OCI-LY3 (cell line): ENCODE measurements around the gene ROBO2.

Experiments used
- H2AFZ ChIP-seq: fragments of 200-600, 300-600 bp; shearing (Covaris generic); 2 replicates; pipeline ENCODE4 v1.6.0; 2014; ENCODE audit warnings: antibody characterized with exemption, low read depth, low read length
- H3K27ac ChIP-seq: fragments of 200-600, 300-600 bp; sonication (generic); 2 replicates; pipeline ENCODE4 v1.5.1; 2014; ENCODE audit warnings: mild to moderate bottlenecking, low read length, moderate library complexity, mixed read lengths
- H3K27me3 ChIP-seq: fragments of 200-600, 300-600 bp; sonication (generic); 2 replicates; pipeline ENCODE4 v1.6.1; 2014; ENCODE audit warnings: low read depth, low read length, mixed read lengths
- H3K36me3 ChIP-seq: fragments of 200-600, 300-600 bp; sonication (generic); replicated peaks from 2 replicates; pipeline ENCODE3; 2014; ENCODE audit warnings: low read depth, low read length, mixed read lengths
- H3K4me1 ChIP-seq: fragments of 300-600, 200-600 bp; sonication (generic); 2 replicates; pipeline ENCODE4 v1.6.1; 2014; ENCODE audit warnings: low read length, mixed read lengths
- H3K4me2 ChIP-seq: fragments of 200-600, 300-600 bp; sonication (generic); 2 replicates; pipeline ENCODE4 v1.6.1; 2014; ENCODE audit warnings: low read length, mixed read lengths
- H3K4me3 ChIP-seq: fragments of 300-600, 200-600 bp; sonication (generic); 2 replicates; pipeline ENCODE4 v1.5.1; 2014; ENCODE audit warnings: antibody characterized with exemption, mild to moderate bottlenecking, low read length, moderate library complexity
- H3K79me2 ChIP-seq: fragments of 300-600, 200-600 bp; shearing (Covaris generic); 2 replicates; pipeline ENCODE4 v1.6.1; 2014; ENCODE audit warnings: mild to moderate bottlenecking, low read length, mixed read lengths
- H3K9ac ChIP-seq: fragments of 300-600, 200-600 bp; shearing (Covaris generic); 2 replicates; pipeline ENCODE4 v1.6.0; 2014; ENCODE audit warnings: mild to moderate bottlenecking, low read length, moderate library complexity
- H3K9me3 ChIP-seq: fragments of 200-600, 300-600 bp; shearing (Covaris generic); 2 replicates; pipeline ENCODE4 v1.6.1; 2014; ENCODE audit warnings: low read length, mixed read lengths; ENCODE audit not compliant: insufficient read depth
- H4K20me1 ChIP-seq: fragments of 200-600, 300-600 bp; sonication (generic); 2 replicates; pipeline ENCODE4 v1.6.1; 2016; ENCODE audit warnings: low read length, mixed read lengths; ENCODE audit not compliant: insufficient read depth
- CTCF ChIP-seq: fragments of 200-600, 300-600 bp; sonication (generic); IDR thresholded peaks from 2 replicates; pipeline ENCODE4 v1.5.1; 2014; ENCODE audit warnings: antibody characterized with exemption, low read length, low read depth
- EZH2phosphoT487 ChIP-seq: fragments of 200-600 bp; shearing (Covaris generic); IDR thresholded peaks from 2 replicates; pipeline ENCODE4 v1.6.1; 2018; ENCODE audit warnings: antibody characterized with exemption, mixed run types, low read depth

Gene ROBO2

GRCh38 chr3:77251136-77251535 is 211.2 kb downstream of the ROBO2 start:
- Histone ChIP-seq H2AFZ (no peak overlapping the region), H3K9me3 (no peaks in the 10 kb centered on the region), H4K20me1 (no peaks in the 10 kb centered on the region), H3K27me3 (no peaks in the 10 kb centered on the region), H3K4me1 (peaks cover 7% of the 10 kb centered on the region), H3K79me2 (no peaks in the 10 kb centered on the region), H3K27ac (no peak overlapping the region), H3K9ac (no peak overlapping the region), H3K4me3 (no peak overlapping the region), H3K36me3 (no peaks in the 10 kb centered on the region), H3K4me2 (no peak overlapping the region)
- TF ChIP-seq CTCF (no peak), EZH2phosphoT487 (no peak)

- Histone ChIP-seq H3K4me3 (no peak overlapping the region), H3K4me1 (peaks cover 7% of the 10 kb centered on the region), H3K36me3 (no peaks in the 10 kb centered on the region), H3K79me2 (no peaks in the 10 kb centered on the region), H3K9me3 (no peaks in the 10 kb centered on the region), H4K20me1 (no peaks in the 10 kb centered on the region), H3K4me2 (peak overlapping the region; percentile 35), H3K27ac (no peak overlapping the region), H2AFZ (peak overlapping the region; percentile 39), H3K27me3 (no peaks in the 10 kb centered on the region), H3K9ac (no peak overlapping the region)
- TF ChIP-seq CTCF (peak; percentile 95), EZH2phosphoT487 (no peak)
These were observed 215.3 kb downstream of the ROBO2 start for GRCh38 chr3:77254967-77255831.

- H3K4me3 ChIP-seq, result no peak overlapping the region
- peaks cover 7% of the 10 kb centered on the region for H3K4me1 ChIP-seq
- no peaks in the 10 kb centered on the region for H4K20me1 ChIP-seq
- no peak overlapping the region for H2AFZ ChIP-seq
- H3K27me3 ChIP-seq, result no peaks in the 10 kb centered on the region
- TF ChIP-seq CTCF, result no peak
- H3K9ac ChIP-seq, result no peak overlapping the region
- no peak overlapping the region for H3K27ac ChIP-seq
- no peaks in the 10 kb centered on the region for H3K36me3 ChIP-seq
- no peak overlapping the region for H3K4me2 ChIP-seq
- no peaks in the 10 kb centered on the region for H3K9me3 ChIP-seq
- H3K79me2 ChIP-seq, result no peaks in the 10 kb centered on the region
These were observed 216.9 kb downstream of the ROBO2 start for GRCh38 chr3:77256584-77257503.

DNA sequence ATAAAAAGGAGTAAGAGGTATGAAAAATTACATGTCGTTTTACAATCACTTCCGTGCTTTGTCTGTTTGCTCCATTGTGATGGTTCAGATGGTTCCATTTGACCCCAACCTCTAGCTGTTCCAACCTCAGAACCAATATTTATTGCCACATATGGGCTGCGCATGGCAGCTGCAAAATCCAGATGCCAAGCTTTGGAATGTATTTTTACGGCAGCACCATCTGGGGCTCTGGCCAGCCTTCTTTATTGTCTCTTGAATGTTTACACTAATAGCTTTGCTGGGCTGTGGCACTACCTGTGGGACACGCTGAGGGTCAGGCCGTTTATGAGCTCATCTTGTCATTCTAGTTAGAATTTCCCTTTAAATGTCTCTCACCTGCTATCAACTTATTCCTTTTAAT is 219.8 kb downstream of the ROBO2 start:
- H3K9me3 ChIP-seq, result no peaks in the 10 kb centered on the region
- no peaks in the 10 kb centered on the region for H3K36me3 ChIP-seq
- peaks cover 7% of the 10 kb centered on the region for H3K4me1 ChIP-seq
- no peak overlapping the region for H3K4me2 ChIP-seq
- no peak overlapping the region for H3K4me3 ChIP-seq
- H3K79me2 ChIP-seq, result no peaks in the 10 kb centered on the region
- TF ChIP-seq CTCF (no peak), EZH2phosphoT487 (no peak)
- no peak overlapping the region for H2AFZ ChIP-seq
- H3K27ac ChIP-seq, result no peak overlapping the region
- no peaks in the 10 kb centered on the region for H4K20me1 ChIP-seq
- H3K9ac ChIP-seq, result no peak overlapping the region
- no peaks in the 10 kb centered on the region for H3K27me3 ChIP-seq
